Mammary epithelial cell (primary cell): Measurements from ENCODE around the gene SLC28A1.

Experiments
- CTCF ChIP-seq, 2 donors: IDR thresholded peaks in 1 of 2; conservative IDR thresholded peaks in 1 of 2; 2 replicates each; pipeline ENCODE4 v1.5.1; 2011 to 2012; ENCODE audit warnings: inconsistent platforms in 2 of 2, low read length in 2 of 2, mild to moderate bottlenecking in 2 of 2, control low read depth in 1 of 2, low read depth in 1 of 2; ENCODE audit not compliant: insufficient read depth in 1 of 2; ENCODE audit errors: extremely low read depth in 1 of 2
- EZH2 ChIP-seq: IDR thresholded peaks from 2 replicates; pipeline ENCODE4 v1.6.1; 2012; ENCODE audit warnings: low read length, inconsistent platforms, borderline replicate concordance

- no peak for TF ChIP-seq CTCF (conservative IDR thresholded peaks at IDR 0.05 in 1 of 2, IDR thresholded peaks at IDR 0.05 in 1 of 2; ENCODE audit: extremely low read depth in 1 of 2, insufficient read depth in 1 of 2, low read depth in 1 of 2, low read length in 2 of 2)
- no peak for TF ChIP-seq EZH2
Measured at GRCh38 chr15:84847382-84847781, 37.1 kb upstream of the SLC28A1 start.
